Muscle layer of duodenum (tissue), 2 donors: ENCODE results near the gene CATSPER2.
"Not testable (repeated sequence)": the region's sequence is repeated elsewhere in the genome, so short reads cannot be mapped to it uniquely, and the experiment has no call there.

Experiments
- H3K27ac ChIP-seq: one replicate; pipeline ENCODE4 v1.7.0; 2013; ENCODE audit warnings: mild to moderate bottlenecking, low read length
- H3K27me3 ChIP-seq: one replicate; pipeline ENCODE4 v1.7.0; 2013; ENCODE audit warnings: low read depth, mild to moderate bottlenecking, control low read depth, low read length
- H3K36me3 ChIP-seq, 2 donors: one replicate each; pipeline ENCODE4 v1.7.0; 2013; ENCODE audit warnings: low read length in 2 of 2, control low read depth in 1 of 2, mild to moderate bottlenecking in 1 of 2; ENCODE audit not compliant: insufficient read depth in 2 of 2, control insufficient read depth in 1 of 2
- H3K4me1 ChIP-seq, 2 donors: one replicate each; pipeline ENCODE4 v1.7.0; 2013; ENCODE audit warnings: low read length in 2 of 2, mild to moderate bottlenecking in 2 of 2, control low read depth in 1 of 2, moderate library complexity in 1 of 2; ENCODE audit not compliant: insufficient read depth in 2 of 2, control insufficient read depth in 1 of 2
- H3K4me3 ChIP-seq, 2 donors: one replicate each; pipeline ENCODE4 v1.7.0; 2013; ENCODE audit warnings: low read length in 2 of 2, low read depth in 1 of 2, mild to moderate bottlenecking in 1 of 2
- H3K9me3 ChIP-seq, 2 donors: one replicate each; pipeline ENCODE4 v1.7.0; 2013; ENCODE audit warnings: low read length in 2 of 2, control low read depth in 1 of 2, mild to moderate bottlenecking in 1 of 2; ENCODE audit not compliant: control insufficient read depth in 1 of 2
- donor health status: healthy.

The CATSPER2 gene

GRCh38 chr15:43648649-43649429 lies at the start of gene CATSPER2:
Gene CATSPER2, minus strand, starts transcription at chr15:43648844. Its CDS starts 783 bp downstream, at chr15:43648061.
- Histone ChIP-seq H3K4me3 (no peak within 1 kb of the TSS), H3K27me3 (no peaks in the 10 kb centered on the region), H3K36me3 (peaks cover 0 to 16% of the 10 kb centered on the region in 2 donors), H3K9me3 (no peaks in the 10 kb centered on the region), H3K4me1 (no peaks in the 10 kb centered on the region), H3K27ac (no peak within 1 kb of the TSS)

- H3K27me3 ChIP-seq, H3K27ac ChIP-seq, H3K4me1 ChIP-seq, H3K9me3 ChIP-seq, H3K36me3 ChIP-seq, H3K4me3 ChIP-seq: not testable (repeated sequence)
Measured at GRCh38 chr15:43693148-43694022, 44.7 kb upstream of the CATSPER2 start, which contains the start of gene CKMT1A. Gene CKMT1A, plus strand, starts transcription at chr15:43693859. Its CDS starts 192 bp downstream, at chr15:43694051.

- not testable (repeated sequence) for H3K27me3 ChIP-seq, H3K9me3 ChIP-seq, H3K36me3 ChIP-seq, H3K27ac ChIP-seq, H3K4me1 ChIP-seq, H3K4me3 ChIP-seq
Measured at GRCh38 chr15:43692679-43693078, 44.0 kb upstream of the CATSPER2 start.

GRCh38 chr15:43689604-43690301 lies 41.1 kb upstream of the CATSPER2 start:
- H3K36me3 ChIP-seq, H3K4me1 ChIP-seq, H3K4me3 ChIP-seq, H3K9me3 ChIP-seq, H3K27me3 ChIP-seq, H3K27ac ChIP-seq: not testable (repeated sequence)

DNA sequence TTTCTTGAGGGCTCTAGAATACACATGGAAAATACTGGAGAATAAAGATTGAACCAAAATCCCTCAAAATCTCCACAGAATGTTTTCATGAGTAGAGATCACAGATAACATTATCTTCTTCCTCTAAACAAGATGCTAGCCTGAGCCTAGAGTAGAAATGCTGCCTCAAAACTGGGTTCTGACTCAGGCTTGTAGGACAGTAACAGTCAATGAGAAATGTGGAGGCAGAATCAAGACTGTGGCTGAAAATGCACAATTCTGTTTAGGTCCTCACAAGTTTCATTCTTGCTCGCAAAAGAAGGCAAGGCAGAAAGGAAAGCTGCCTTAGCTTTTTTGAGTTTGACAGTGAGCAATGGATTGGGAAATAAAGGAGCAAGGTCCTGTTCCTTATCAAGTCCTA lies 25.5 kb upstream of the CATSPER2 start:
- H3K4me1 ChIP-seq, H3K4me3 ChIP-seq, H3K9me3 ChIP-seq, H3K27ac ChIP-seq, H3K27me3 ChIP-seq, H3K36me3 ChIP-seq: not testable (repeated sequence)

GRCh38 chr15:43666177-43666576 lies 17.5 kb upstream of the CATSPER2 start:
- not testable (repeated sequence) for H3K27me3 ChIP-seq, H3K4me1 ChIP-seq, H3K36me3 ChIP-seq, H3K4me3 ChIP-seq, H3K27ac ChIP-seq, H3K9me3 ChIP-seq

GRCh38 chr15:43663333-43663732 lies 14.7 kb upstream of the CATSPER2 start:
- H3K36me3 ChIP-seq, H3K4me1 ChIP-seq, H3K9me3 ChIP-seq, H3K4me3 ChIP-seq, H3K27me3 ChIP-seq, H3K27ac ChIP-seq: not testable (repeated sequence)

DNA sequence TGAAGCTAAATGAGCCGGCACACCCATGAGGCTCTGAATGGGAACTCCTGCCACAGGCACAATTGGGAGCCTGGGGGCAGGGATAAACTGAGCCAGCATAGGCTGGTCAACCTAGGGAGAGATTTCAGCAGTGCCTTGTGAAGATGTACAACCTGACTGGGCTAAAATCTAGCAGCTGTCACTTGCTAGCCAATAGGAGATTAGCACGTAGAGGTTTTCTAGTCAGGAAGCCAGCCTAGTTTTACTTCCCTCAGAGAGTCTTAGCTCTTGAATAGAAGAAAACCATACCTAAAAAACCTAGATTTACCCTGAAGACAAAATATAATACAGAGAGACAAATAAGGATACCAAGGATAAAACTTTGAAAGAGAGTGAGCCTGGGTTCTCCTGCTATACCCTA lies 13.6 kb upstream of the CATSPER2 start:
- H3K27ac ChIP-seq, H3K27me3 ChIP-seq, H3K9me3 ChIP-seq, H3K4me1 ChIP-seq, H3K4me3 ChIP-seq, H3K36me3 ChIP-seq: not testable (repeated sequence)

GRCh38 chr15:43659727-43660126 lies 11.1 kb upstream of the CATSPER2 start:
- not testable (repeated sequence) for H3K27me3 ChIP-seq, H3K4me3 ChIP-seq, H3K4me1 ChIP-seq, H3K36me3 ChIP-seq, H3K9me3 ChIP-seq, H3K27ac ChIP-seq

- not testable (repeated sequence) for H3K4me1 ChIP-seq, H3K27ac ChIP-seq, H3K4me3 ChIP-seq, H3K9me3 ChIP-seq, H3K27me3 ChIP-seq
- H3K36me3 ChIP-seq = peaks cover 0 to 16% of the 10 kb centered on the region in 2 donors
Measured at GRCh38 chr15:43649430-43649926, 834 bp upstream of the CATSPER2 start.

- H3K36me3 ChIP-seq = not testable (repeated sequence)
Measured at GRCh38 chr15:43638464-43639204, 10.0 kb downstream of the CATSPER2 start.

More at GRCh38 chr15:43638464-43639204, 10.0 kb downstream of the CATSPER2 start:
- H3K4me3 ChIP-seq, H3K27ac ChIP-seq, H3K27me3 ChIP-seq, H3K4me1 ChIP-seq, H3K9me3 ChIP-seq: not testable (repeated sequence)
